Measurements from ENCODE around the gene FSTL5.

Gene FSTL5

GRCh38 chr4:161936625-161937550, 226.9 kb downstream of the FSTL5 start:
- DNase-seq, result no peak

GRCh38 chr4:161931089-161931488, 232.7 kb downstream of the FSTL5 start:
- no peak for DNase-seq

- no peak for DNase-seq
These were observed 233.8 kb downstream of the FSTL5 start for GRCh38 chr4:161929956-161930355.

- DNase-seq, result no peak
These were observed 237.6 kb downstream of the FSTL5 start for GRCh38 chr4:161926033-161926828.

GRCh38 chr4:161920304-161921052, 243.3 kb downstream of the FSTL5 start:
- DNase-seq, result no peak

- no peak for DNase-seq
These were observed 244.2 kb downstream of the FSTL5 start for GRCh38 chr4:161919442-161920220.

GRCh38 chr4:161916035-161916434, 247.8 kb downstream of the FSTL5 start:
- DNase-seq, result no peak

GRCh38 chr4:161907590-161907955, 256.2 kb downstream of the FSTL5 start:
- DNase-seq, result no peak

GRCh38 chr4:161906836-161907589, 256.8 kb downstream of the FSTL5 start:
- DNase-seq, result no peak

- no peak for DNase-seq
These were observed 263.7 kb downstream of the FSTL5 start for GRCh38 chr4:161900110-161900509.

GRCh38 chr4:161894493-161895167, 269.2 kb downstream of the FSTL5 start:
- DNase-seq, result no peak

GRCh38 chr4:161894014-161894413, 269.8 kb downstream of the FSTL5 start:
- DNase-seq, result no peak

- DNase-seq, result no peak
These were observed 270.2 kb downstream of the FSTL5 start for GRCh38 chr4:161893566-161893965.

- DNase-seq, result no peak
These were observed 270.8 kb downstream of the FSTL5 start for GRCh38 chr4:161892951-161893350.

GRCh38 chr4:161883157-161883556, 280.6 kb downstream of the FSTL5 start:
- DNase-seq, result no peak

GRCh38 chr4:161881370-161881769, 282.4 kb downstream of the FSTL5 start:
- DNase-seq, result no peak

GRCh38 chr4:161869511-161869910, 294.3 kb downstream of the FSTL5 start:
- DNase-seq, result no peak

GRCh38 chr4:161856711-161857326, 307.0 kb downstream of the FSTL5 start:
- DNase-seq, result no peak

GRCh38 chr4:161850631-161851030, 313.2 kb downstream of the FSTL5 start:
- no peak for DNase-seq

GRCh38 chr4:161841759-161842158, 322.0 kb downstream of the FSTL5 start:
- no peak for DNase-seq

GRCh38 chr4:161829591-161829990, 334.2 kb downstream of the FSTL5 start:
- DNase-seq, result no peak
